ENCODE data around the gene TACC2. TPM values are rescaled to one million over a fixed set of nuclear protein-coding genes. Genes with fewer than 3 reads are reported as not detected.

Gene TACC2
- total RNA-seq, 1 donor from 2014 or later, result 10.6 TPM

DNA sequence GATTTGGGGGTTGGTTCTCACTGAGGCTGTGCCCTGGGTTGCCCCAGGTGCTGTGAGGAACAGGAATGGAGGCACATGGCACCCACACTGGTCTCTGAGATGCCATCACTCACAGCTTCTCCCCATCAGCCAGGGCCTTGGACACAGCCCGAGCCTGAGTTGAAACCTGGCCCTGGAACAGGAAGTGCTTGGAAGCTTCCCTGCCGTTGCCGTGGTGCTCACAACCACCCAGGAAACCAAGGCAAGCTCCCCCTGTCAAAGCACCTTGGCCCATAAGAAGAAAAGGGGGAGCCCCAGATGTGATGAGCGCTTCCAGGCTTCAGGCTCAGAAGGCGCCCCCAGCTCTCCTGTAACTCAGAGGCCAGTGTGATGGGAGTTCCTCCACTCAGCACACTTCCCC lies 282.1 kb downstream of the TACC2 start, which contains the start of gene BTBD16:
Gene BTBD16 (plus strand): TSS at position 221 of the 400 bp plus-strand sequence. CDS start 3,786 bp downstream, outside the sequence.
- DNase-seq (ENCODE audit: low spot score), result no peak

- DNase-seq (ENCODE audit: low spot score), result no peak
Measured at GRCh38 chr10:122273966-122274545, 285.1 kb downstream of the TACC2 start.

- DNase-seq (ENCODE audit: low spot score), result no peak
Measured at GRCh38 chr10:122276611-122277208, 287.7 kb downstream of the TACC2 start.

DNA sequence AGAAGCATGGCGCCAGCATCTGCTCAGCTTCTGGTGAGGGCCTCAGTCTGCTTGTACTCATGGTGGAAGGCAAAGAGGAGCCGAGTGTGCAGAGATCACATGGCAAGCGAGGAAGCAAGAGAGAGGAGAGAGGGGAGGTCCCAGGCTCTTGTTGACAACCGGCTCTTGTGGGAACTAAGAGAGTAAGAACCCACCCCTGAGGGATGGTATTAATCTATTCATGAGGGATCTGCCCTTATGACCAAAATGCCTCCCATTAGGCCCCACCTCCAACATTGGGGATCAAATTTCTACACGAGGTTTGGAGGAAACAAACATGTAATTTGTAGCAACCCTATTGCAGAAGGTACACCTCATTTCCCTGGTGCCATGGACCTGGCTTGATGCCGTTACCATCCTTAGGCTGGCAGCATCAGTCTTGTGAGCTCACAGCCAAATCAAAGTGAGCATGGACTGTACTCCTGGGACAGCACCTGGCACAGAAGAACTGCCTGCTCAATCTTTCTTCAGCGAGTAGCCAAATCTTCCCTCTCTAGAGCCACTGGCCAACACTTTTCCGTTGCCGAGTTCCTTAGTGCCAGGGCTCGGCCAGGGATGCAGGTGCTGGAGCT lies 288.7 kb downstream of the TACC2 start:
- DNase-seq (ENCODE audit: low spot score), result no peak

DNA sequence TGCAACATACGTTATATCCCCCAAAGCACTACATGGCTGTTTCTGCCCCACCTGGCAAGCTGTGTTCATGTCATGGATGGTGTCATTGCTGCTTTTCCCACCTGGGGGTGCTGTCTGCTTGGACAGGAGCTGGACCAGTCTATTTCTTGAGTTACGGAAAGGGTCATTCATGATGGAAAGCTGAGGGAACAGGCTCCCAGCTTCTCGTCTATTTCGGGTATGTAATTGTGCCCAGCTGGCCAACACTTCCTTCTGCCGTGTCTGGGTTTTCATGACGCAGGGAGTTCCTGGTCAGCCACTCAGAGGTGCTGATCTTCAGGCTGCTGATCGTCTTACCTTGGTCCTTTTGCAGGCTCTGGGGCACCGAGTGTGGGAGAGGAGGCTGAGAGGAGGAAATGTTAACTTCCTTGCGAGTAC lies 290.8 kb downstream of the TACC2 start:
- DNase-seq (ENCODE audit: low spot score), result no peak

GRCh38 chr10:122280156-122280555 lies 291.2 kb downstream of the TACC2 start:
- DNase-seq (ENCODE audit: low spot score), result no peak

GRCh38 chr10:122281018-122281626 lies 292.2 kb downstream of the TACC2 start:
- DNase-seq (ENCODE audit: low spot score), result no peak

GRCh38 chr10:122281751-122282150 lies 292.8 kb downstream of the TACC2 start:
- DNase-seq (ENCODE audit: low spot score), result no peak

DNA sequence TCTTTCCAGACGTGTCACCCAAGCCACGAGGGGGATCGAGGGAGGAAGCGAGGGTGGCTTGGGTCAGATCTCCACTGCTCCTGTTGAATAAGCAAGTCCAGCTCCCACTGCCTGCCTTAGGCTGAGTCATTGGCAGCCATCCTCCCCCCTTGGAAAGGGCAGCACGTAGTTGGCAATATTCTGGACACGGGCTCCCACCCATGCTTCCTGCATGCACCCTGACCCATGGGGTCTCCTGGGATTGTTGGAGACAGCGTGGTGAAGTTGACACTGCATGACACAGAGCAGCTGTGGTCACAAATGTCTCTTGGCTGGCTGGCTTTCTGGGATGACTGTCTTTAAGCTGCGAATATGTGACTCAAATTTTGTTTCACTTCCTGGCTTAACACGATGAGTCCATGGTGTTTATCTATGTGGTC lies 293.3 kb downstream of the TACC2 start:
- no peak for DNase-seq (ENCODE audit: low spot score)

DNA sequence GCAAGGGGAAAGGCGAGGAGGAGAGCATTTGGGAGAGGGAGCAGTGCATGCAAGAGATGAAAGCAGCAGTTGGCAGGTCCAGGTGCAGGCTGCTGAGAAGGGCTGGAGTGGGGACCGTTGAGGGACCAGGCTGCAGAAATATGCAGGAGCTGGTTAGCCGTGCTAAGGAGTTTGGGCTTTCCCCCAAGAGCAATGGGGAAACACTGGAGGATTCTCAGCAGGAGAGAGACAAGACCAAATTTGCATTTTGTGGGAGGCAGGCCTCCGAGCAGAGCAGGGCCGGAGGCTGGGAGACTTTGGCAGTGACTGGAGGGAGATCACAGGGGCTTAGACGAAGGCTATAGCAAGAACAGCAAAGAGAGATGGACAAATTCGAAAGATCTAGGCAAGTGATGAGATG lies 293.9 kb downstream of the TACC2 start:
- no peak for DNase-seq (ENCODE audit: low spot score)

DNA sequence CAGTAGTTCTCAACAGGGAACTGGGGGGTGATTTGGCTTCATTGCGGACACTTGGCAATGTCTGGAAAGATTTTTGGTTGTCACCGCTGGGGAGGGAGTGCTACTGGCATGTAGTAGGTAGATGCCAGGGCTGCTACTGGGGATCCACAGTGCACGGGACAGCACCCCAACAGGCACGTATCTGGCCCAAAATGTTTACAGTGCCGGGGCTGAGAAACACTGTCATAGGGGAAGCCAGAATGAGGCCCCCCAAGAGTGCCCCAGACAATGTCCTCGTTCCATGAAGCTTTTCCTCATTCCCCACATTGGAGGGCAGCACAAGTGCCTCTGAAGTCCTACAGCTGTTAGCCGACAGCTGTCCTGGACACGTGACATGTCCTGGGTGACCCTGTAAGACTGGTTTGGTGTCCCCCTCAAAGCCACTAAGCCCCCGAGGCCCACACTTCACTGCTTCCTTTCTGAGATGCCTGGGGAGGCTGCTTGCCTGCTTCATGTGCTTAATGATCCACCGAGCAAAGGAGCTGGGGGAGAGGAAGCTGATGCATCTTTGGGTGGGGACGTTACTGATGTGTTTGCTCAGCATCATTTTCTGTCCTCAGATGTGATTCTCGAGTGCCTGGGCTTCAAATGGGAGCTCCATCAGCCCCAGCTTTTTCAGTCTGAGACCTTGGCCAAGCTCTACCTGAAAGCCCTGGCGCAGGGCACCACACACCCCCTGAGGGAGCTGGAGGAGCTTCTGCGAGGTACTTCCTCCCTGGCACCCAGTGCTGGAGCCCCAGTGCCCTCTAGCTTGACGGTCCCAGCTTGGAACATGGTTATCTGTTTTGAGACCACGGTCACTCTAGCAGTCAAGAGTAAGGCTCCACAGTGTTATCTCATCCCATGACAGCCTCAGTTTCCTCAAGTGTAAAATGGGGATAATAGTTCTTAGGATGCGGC lies 296.8 kb downstream of the TACC2 start:
- no peak for DNase-seq (ENCODE audit: low spot score)

DNA sequence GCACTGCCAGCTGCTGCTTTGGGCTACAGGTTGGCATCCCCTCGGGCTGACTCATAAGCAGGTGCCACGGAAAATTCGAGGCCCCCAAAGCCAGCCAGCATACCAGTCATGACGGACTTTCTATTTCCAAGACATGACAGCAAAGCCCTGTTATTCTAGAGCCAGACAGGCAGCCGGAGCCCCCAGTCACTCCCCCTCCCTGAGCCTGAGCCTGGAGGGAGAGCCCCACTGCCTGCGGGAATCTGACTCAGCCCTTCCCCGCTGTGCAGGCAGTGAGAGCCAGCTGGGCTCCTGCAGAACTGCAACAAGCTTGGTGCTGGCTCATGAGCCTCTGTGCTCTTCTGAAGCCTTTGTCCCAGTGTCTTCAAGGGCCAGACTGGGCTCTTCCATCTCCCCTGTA lies 297.9 kb downstream of the TACC2 start:
- peak; percentile 45 for DNase-seq (ENCODE audit: low spot score)

DNA sequence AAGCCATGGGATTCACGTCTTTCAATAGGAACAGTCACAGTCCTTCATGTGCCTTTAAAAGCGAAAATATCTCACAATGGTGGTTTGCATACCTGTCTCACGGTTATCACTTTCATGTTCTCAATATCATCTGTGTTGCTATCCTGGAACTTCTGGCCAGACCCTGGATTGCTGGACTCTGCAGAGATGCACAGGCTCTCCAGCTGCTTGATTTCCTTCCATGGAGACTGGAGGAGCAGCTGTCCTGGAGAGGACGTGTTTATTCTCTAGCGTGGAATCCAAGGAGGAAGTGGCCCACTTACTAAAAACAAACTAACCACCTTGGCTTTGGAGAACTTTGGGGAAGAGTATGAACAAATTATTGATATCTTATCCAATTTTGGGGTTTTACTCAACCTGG lies 298.6 kb downstream of the TACC2 start:
- DNase-seq (ENCODE audit: low spot score), result no peak

GRCh38 chr10:122288262-122288661 lies 299.3 kb downstream of the TACC2 start:
- DNase-seq (ENCODE audit: low spot score), result no peak

GRCh38 chr10:122288917-122289316 lies 300.0 kb downstream of the TACC2 start:
- DNase-seq (ENCODE audit: low spot score), result no peak

DNA sequence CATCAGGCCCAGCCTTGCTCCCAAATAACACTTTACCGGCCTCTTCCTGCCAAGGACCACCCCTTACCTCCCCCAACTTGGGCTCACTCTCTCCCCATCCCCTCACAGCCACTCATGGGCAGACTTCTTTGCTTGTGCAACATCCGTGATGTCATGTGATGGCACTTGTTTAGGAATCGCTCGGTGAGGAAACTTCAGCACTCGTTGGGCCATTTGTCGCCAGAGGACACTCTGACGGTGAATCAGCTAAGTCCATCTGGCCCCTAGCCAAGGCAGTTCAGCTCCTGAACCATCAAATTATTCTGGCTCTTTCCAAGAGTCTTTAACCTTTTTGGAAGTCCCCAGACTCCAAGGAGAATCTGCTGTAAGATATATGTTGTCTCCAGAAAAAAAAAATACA lies 301.4 kb downstream of the TACC2 start:
- DNase-seq (ENCODE audit: low spot score), result no peak

GRCh38 chr10:122290833-122291532 lies 302.0 kb downstream of the TACC2 start:
- DNase-seq (ENCODE audit: low spot score), result no peak

GRCh38 chr10:122291739-122292138 lies 302.8 kb downstream of the TACC2 start:
- DNase-seq (ENCODE audit: low spot score), result no peak

GRCh38 chr10:122292376-122292775 lies 303.4 kb downstream of the TACC2 start:
- DNase-seq (ENCODE audit: low spot score), result no peak

DNA sequence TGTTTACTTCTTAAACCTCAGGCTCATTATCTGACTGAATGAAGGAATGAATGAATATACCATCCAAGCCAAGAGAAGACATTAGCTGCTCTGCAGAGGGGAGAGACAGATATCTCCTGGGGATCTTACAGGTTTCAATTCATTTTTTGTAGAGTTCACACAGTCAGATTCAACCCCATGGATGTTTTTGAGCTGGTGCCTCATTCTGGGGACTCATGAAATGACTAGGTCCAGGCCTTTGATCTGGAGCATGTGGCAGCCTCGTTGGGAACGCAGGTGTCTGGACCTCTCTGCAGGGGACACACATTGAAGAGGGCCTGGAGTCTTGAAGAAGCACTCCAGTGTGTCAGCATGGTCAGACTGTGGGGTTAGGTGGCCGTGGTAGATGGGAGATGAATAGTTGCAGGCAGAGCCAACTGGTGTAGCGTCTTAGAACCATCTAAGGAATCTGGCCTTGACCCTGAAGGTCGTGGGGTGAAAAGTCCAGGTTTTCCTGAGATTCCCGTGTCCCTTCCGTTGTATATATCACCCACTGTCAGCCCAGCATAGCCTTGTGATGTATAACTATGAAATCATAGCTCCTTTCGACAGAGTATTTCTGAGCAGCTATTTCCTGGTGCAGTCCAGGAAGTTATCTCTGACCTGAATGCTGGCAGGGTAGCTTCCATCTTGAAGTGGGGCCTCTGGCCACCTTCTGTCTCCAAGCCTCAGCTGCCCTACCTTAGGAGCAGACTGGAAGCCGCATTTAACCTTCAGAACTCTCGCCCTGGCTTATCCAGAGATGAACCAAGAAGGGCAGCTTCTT lies 304.4 kb downstream of the TACC2 start:
- DNase-seq (ENCODE audit: low spot score), result no peak

Measured in umbilical cord (tissue), 2 donors.